K562 (cell line): ENCODE data around the gene EFNA2. TPM values are rescaled to one million over a fixed set of nuclear protein-coding genes. Genes with fewer than 3 reads are reported as not detected.

Experiments
- ATF1 ChIP-seq, 2 experiments: fragments of 450-650 bp in 1 of 2; IDR thresholded peaks; 2 replicates each; pipeline ENCODE4 v1.6.1; 2016; ENCODE audit warnings: missing compliant biosample characterization in 1 of 2, missing genetic modification characterization in 1 of 2
- HNRNPUL1 ChIP-seq: fragments of 200-400 bp; formaldehyde crosslinking; IDR thresholded peaks from 2 replicates; pipeline ENCODE4 v1.6.1; 2017; ENCODE audit warnings: low read length
- LARP7 ChIP-seq: fragments of 450-650 bp; IDR thresholded peaks from 2 replicates; pipeline ENCODE4 v1.6.1; 2016
- MAFG ChIP-seq: fragments of 450-650 bp; conservative IDR thresholded peaks from 2 replicates; pipeline ENCODE4 v1.6.1; 2016; ENCODE audit warnings: missing genetic modification characterization, missing compliant biosample characterization
- NCOA2 ChIP-seq, 2 experiments: fragments of 450-650 bp; IDR thresholded peaks; 2 replicates each; pipeline ENCODE4 v1.6.1; 2018; ENCODE audit warnings: mild to moderate bottlenecking in 2 of 2, moderate library complexity in 1 of 2; ENCODE audit not compliant: partially characterized antibody in 2 of 2
- NRF1 ChIP-seq, 2 experiments: fragments of 450-650 bp; IDR thresholded peaks in 1 of 2; conservative IDR thresholded peaks in 1 of 2; 2 replicates each; pipeline ENCODE4 v1.6.1; 2014; ENCODE audit warnings: mild to moderate bottlenecking in 2 of 2
- PML ChIP-seq: IDR thresholded peaks from 2 replicates; pipeline ENCODE4 v1.6.1; 2012; ENCODE audit warnings: low read length, inconsistent platforms
- SMAD1 ChIP-seq: fragments of 150-350 bp; IDR thresholded peaks from 2 replicates; pipeline ENCODE4 v1.6.1; 2014; ENCODE audit warnings: low read length, low read depth; ENCODE audit not compliant: partially characterized antibody
- SMARCB1 ChIP-seq: IDR thresholded peaks from 2 replicates; pipeline ENCODE4 v1.6.1; 2011; ENCODE audit warnings: improper control_type of control experiment, low read depth; ENCODE audit not compliant: insufficient read length
- TRIM28 ChIP-seq: fragments of 450-650 bp; IDR thresholded peaks from 2 replicates; pipeline ENCODE4 v1.6.1; 2017
- YY1 ChIP-seq, 3 experiments: IDR thresholded peaks; 2 replicates each; pipeline ENCODE4 v1.6.1; 2011; ENCODE audit warnings: low read length in 2 of 3, mild to moderate bottlenecking in 2 of 3, moderate library complexity in 2 of 3, borderline replicate concordance in 1 of 3, control low read depth in 1 of 3, low read depth in 1 of 3; ENCODE audit not compliant: insufficient read depth in 3 of 3, insufficient replicate concordance in 2 of 3, control insufficient read depth in 1 of 3, insufficient read length in 1 of 3; ENCODE audit errors: extremely low read depth in 1 of 3
- ZFPM2 ChIP-seq: fragments of 250-450 bp; sonication (Bioruptor Pico); IDR thresholded peaks from 2 replicates; pipeline ENCODE4 v1.5.1; 2022; ENCODE audit warnings: mild to moderate bottlenecking
- ZNF224 ChIP-seq: sonication (generic); formaldehyde crosslinking; IDR thresholded peaks from 2 replicates; pipeline ENCODE4 v1.8.0; 2022; ENCODE audit warnings: mild to moderate bottlenecking, missing genetic modification reagents
- ZNF324 ChIP-seq: fragments of 250-450 bp; sonication (Bioruptor Pico); IDR thresholded peaks from 2 replicates; pipeline ENCODE4 v1.4.0; 2020; ENCODE audit warnings: mild to moderate bottlenecking
- ZNF644 ChIP-seq: fragments of 200-800 bp; sonication (Bioruptor generic); IDR thresholded peaks from 2 replicates; pipeline ENCODE4 v1.6.1; 2016; ENCODE audit warnings: low read depth, missing genetic modification characterization, missing compliant biosample characterization
- polyA plus RNA-seq, 8 experiments: library from polyadenylated mRNA; depleted of rRNA in 4 of 8; stranded (reverse) in 5 of 8; unstranded in 3 of 8; fragments of >200 nt; fragmentation: Nextera tagmentation in 2 of 8; fragmentation: Illumina TruSeq in 1 of 8; extraction: Ambion mirVana in 2 of 8; extraction: Trizol in 1 of 8; gene quantifications; 2 replicates each; pipeline versions ENCODE4 v1.2.1 to v1.2.3, GENCODE V29; 2011 to 2014; ENCODE audit warnings: inconsistent platforms in 1 of 8, missing spikeins in 1 of 8
- total RNA-seq, 7 experiments: library from RNA; depleted of rRNA in 6 of 7; stranded (reverse); fragments of >200 nt in 6 of 7; fragmentation: Illumina TruSeq in 2 of 7; extraction: Trizol in 2 of 7; gene quantifications; 2 replicates each; pipeline versions ENCODE4 v1.2.1 to v1.2.3, GENCODE V29; 2011 to 2021; ENCODE audit warnings: low replicate concordance in 1 of 7
- TF ChIP-seq, protein P1 (sequence below): fragments of 250-450 bp; sonication (Bioruptor Pico); IDR thresholded peaks from 2 replicates; pipeline ENCODE4 v1.8.0; 2022; ENCODE audit warnings: moderate library complexity, mild to moderate bottlenecking, inconsistent platforms
- TF ChIP-seq, protein P2 (sequence below): sonication (generic); formaldehyde crosslinking; IDR thresholded peaks from 2 replicates; pipeline ENCODE4 v1.8.0; 2023; ENCODE audit warnings: mild to moderate bottlenecking, missing genetic modification reagents
- TF ChIP-seq, protein P3 (sequence below), 2 experiments: IDR thresholded peaks; 2 replicates each; pipeline ENCODE4 v1.6.1; 2012; ENCODE audit warnings: improper control_type of control experiment in 2 of 2, low read depth in 2 of 2, low read length in 2 of 2, borderline replicate concordance in 1 of 2
- TF ChIP-seq, protein P4 (sequence below): fragments of 250-450 bp; sonication (Bioruptor Pico); IDR thresholded peaks from 2 replicates; pipeline ENCODE4 v1.9.0; 2021; ENCODE audit warnings: mild to moderate bottlenecking, inconsistent platforms

EFNA2 gene
- total and polyA plus RNA-seq, 9 of the 15 experiments (the other 6 are each of a cell fraction or from before 2014, with no cell fraction given) = 0.11 to 0.44 (median 0.15) TPM; not detected in 6

- TF ChIP-seq, protein P1, sequence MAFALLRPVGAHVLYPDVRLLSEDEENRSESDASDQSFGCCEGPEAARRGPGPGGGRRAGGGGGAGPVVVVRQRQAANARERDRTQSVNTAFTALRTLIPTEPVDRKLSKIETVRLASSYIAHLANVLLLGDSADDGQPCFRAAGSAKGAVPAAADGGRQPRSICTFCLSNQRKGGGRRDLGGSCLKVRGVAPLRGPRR (CRISPR knock-in tag) = 0 out of 2 replicates have a peak, but pooled peaks have one; percentile 31
- TF ChIP-seq HNRNPUL1 = no peak
- no peak for TF ChIP-seq YY1 (IDR thresholded peaks at IDR 0.05; ENCODE audit: borderline replicate concordance in 1 of 3, control insufficient read depth in 1 of 3, extremely low read depth in 1 of 3, insufficient read depth in 3 of 3, insufficient read length in 1 of 3, insufficient replicate concordance in 2 of 3, low read depth in 1 of 3, low read length in 2 of 3)
- TF ChIP-seq, protein P2, sequence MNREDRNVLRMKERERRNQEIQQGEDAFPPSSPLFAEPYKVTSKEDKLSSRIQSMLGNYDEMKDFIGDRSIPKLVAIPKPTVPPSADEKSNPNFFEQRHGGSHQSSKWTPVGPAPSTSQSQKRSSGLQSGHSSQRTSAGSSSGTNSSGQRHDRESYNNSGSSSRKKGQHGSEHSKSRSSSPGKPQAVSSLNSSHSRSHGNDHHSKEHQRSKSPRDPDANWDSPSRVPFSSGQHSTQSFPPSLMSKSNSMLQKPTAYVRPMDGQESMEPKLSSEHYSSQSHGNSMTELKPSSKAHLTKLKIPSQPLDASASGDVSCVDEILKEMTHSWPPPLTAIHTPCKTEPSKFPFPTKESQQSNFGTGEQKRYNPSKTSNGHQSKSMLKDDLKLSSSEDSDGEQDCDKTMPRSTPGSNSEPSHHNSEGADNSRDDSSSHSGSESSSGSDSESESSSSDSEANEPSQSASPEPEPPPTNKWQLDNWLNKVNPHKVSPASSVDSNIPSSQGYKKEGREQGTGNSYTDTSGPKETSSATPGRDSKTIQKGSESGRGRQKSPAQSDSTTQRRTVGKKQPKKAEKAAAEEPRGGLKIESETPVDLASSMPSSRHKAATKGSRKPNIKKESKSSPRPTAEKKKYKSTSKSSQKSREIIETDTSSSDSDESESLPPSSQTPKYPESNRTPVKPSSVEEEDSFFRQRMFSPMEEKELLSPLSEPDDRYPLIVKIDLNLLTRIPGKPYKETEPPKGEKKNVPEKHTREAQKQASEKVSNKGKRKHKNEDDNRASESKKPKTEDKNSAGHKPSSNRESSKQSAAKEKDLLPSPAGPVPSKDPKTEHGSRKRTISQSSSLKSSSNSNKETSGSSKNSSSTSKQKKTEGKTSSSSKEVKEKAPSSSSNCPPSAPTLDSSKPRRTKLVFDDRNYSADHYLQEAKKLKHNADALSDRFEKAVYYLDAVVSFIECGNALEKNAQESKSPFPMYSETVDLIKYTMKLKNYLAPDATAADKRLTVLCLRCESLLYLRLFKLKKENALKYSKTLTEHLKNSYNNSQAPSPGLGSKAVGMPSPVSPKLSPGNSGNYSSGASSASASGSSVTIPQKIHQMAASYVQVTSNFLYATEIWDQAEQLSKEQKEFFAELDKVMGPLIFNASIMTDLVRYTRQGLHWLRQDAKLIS (CRISPR knock-in tag) = no peak
- peak; percentile 91 for TF ChIP-seq PML
- no peak for TF ChIP-seq SMARCB1
- peak; percentile 92 for TF ChIP-seq SMAD1
- no peak for TF ChIP-seq TRIM28
- no peak for TF ChIP-seq NCOA2 (IDR thresholded peaks at IDR 0.05; ENCODE audit: partially characterized antibody in 2 of 2)
- TF ChIP-seq ZNF324 (CRISPR knock-in tag) = no peak
- TF ChIP-seq, protein P3, sequence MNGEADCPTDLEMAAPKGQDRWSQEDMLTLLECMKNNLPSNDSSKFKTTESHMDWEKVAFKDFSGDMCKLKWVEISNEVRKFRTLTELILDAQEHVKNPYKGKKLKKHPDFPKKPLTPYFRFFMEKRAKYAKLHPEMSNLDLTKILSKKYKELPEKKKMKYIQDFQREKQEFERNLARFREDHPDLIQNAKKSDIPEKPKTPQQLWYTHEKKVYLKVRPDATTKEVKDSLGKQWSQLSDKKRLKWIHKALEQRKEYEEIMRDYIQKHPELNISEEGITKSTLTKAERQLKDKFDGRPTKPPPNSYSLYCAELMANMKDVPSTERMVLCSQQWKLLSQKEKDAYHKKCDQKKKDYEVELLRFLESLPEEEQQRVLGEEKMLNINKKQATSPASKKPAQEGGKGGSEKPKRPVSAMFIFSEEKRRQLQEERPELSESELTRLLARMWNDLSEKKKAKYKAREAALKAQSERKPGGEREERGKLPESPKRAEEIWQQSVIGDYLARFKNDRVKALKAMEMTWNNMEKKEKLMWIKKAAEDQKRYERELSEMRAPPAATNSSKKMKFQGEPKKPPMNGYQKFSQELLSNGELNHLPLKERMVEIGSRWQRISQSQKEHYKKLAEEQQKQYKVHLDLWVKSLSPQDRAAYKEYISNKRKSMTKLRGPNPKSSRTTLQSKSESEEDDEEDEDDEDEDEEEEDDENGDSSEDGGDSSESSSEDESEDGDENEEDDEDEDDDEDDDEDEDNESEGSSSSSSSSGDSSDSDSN (IDR thresholded peaks at IDR 0.05; ENCODE audit: borderline replicate concordance in 1 of 2, low read depth in 2 of 2, low read length in 2 of 2) = peak in 1 of 2 experiments; percentile 82; a peak in 1 of 4 replicates
- no peak for TF ChIP-seq MAFG (tag)
- no peak for TF ChIP-seq ZNF644
- TF ChIP-seq, protein P4, sequence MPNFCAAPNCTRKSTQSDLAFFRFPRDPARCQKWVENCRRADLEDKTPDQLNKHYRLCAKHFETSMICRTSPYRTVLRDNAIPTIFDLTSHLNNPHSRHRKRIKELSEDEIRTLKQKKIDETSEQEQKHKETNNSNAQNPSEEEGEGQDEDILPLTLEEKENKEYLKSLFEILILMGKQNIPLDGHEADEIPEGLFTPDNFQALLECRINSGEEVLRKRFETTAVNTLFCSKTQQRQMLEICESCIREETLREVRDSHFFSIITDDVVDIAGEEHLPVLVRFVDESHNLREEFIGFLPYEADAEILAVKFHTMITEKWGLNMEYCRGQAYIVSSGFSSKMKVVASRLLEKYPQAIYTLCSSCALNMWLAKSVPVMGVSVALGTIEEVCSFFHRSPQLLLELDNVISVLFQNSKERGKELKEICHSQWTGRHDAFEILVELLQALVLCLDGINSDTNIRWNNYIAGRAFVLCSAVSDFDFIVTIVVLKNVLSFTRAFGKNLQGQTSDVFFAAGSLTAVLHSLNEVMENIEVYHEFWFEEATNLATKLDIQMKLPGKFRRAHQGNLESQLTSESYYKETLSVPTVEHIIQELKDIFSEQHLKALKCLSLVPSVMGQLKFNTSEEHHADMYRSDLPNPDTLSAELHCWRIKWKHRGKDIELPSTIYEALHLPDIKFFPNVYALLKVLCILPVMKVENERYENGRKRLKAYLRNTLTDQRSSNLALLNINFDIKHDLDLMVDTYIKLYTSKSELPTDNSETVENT (CRISPR knock-in tag) = peak; percentile 84; the same call in 1 of the 2 replicates
- TF ChIP-seq ZFPM2 (CRISPR knock-in tag) = 0 out of 2 replicates have a peak, but pooled peaks have one; percentile 66
- 0 out of 2 replicates have a peak, but pooled peaks have one; percentile 12 for TF ChIP-seq ATF1 (CRISPR knock-in tag; IDR thresholded peaks at IDR 0.05)
- peak; percentile 41; the same call in 1 of the 2 replicates for TF ChIP-seq ATF1 (tag; IDR thresholded peaks at IDR 0.05)
- TF ChIP-seq LARP7 = no peak
- TF ChIP-seq ZNF224 (CRISPR knock-in tag) = no peak
- TF ChIP-seq NRF1 (conservative IDR thresholded peaks at IDR 0.05 in 1 of 2, IDR thresholded peaks at IDR 0.05 in 1 of 2) = no peak
Observed at GRCh38 chr19:1269065-1269477, 16.6 kb upstream of the EFNA2 start, which contains the start of gene CIRBP (continued).
